GM12878 (cell line): ENCODE measurements around the gene HIKESHI. TPM values are rescaled to one million over a fixed set of nuclear protein-coding genes. Genes with fewer than 3 reads are reported as not detected.

ENCODE experiments used
- ATAC-seq: fragments of 200-7000 bp; cut with Tn5 transposase; 3 replicates; pipeline ENCODE4 v1.9.1; 2020; ENCODE audit warnings: mild to moderate bottlenecking, moderate library complexity
- BruUV-seq: library from RNA; stranded (reverse); fragments of 400-500 nt; replicated peaks from 2 replicates; lab custom pipeline; 2021; lab: Mats Ljungman, UMichigan
- CTCF ChIA-PET: fragments of 300-600 bp; sonication (Branson Sonifier 250); formaldehyde crosslinking; extraction: SDS; loops from one replicate; lab custom pipeline; 2021; ENCODE audit warnings: inconsistent platforms; lab: Yijun Ruan, JAX
- POLR2A ChIA-PET: fragments of 350-600 bp; formaldehyde crosslinking; extraction: SDS; loops from one replicate; lab custom pipeline; 2021; ENCODE audit warnings: inconsistent platforms; lab: Charles Lee
- RAD21 ChIA-PET: fragments of 300-600 bp; sonication (Branson Sonifier 250); formaldehyde crosslinking; loops from one replicate; lab custom pipeline; 2023; ENCODE audit warnings: antibody characterized with exemption; ENCODE audit not compliant: unreplicated experiment; lab: Charles Lee
- SMC1A ChIA-PET: fragments of 300-600 bp; sonication (Branson Sonifier 250); formaldehyde crosslinking; loops from one replicate; lab custom pipeline; 2023; ENCODE audit not compliant: unreplicated experiment, uncharacterized antibody; lab: Charles Lee
- DNase-seq: peaks from one replicate; pipeline ENCODE4 v3.0.0-alpha.2; 2011; ENCODE audit warnings: low read depth, low spot score
- FAIRE-seq: peaks from 3 replicates; lab custom pipeline; 2011; peaks lifted over from hg19 to GRCh38; lab: Jason Lieb, UNC
- H2AFZ ChIP-seq: 2 replicates; pipeline ENCODE4 v1.6.0; 2011; ENCODE audit warnings: low read depth, low read length, control low read depth; ENCODE audit not compliant: control insufficient read depth
- H3K27ac ChIP-seq: 2 replicates; pipeline ENCODE4 v1.5.1; 2011; ENCODE audit warnings: control low read depth; ENCODE audit not compliant: control insufficient read depth, insufficient read depth
- H3K27me3 ChIP-seq, 2 experiments: replicated peaks in 1 of 2; 2 replicates each; pipeline versions ENCODE4 v1.6.0 to v1.6.1; 2011; ENCODE audit warnings: low read length in 1 of 2; ENCODE audit not compliant: control insufficient read depth in 2 of 2, insufficient read depth in 2 of 2
- H3K36me3 ChIP-seq, 2 experiments: 2 replicates each; pipeline ENCODE4 v1.5.1; 2011; ENCODE audit warnings: low read length in 1 of 2; ENCODE audit not compliant: control insufficient read depth in 2 of 2, insufficient read depth in 2 of 2
- H3K4me1 ChIP-seq: 2 replicates; pipeline ENCODE4 v1.6.1; 2011; ENCODE audit warnings: mild to moderate bottlenecking, low read length, moderate library complexity, mixed read lengths; ENCODE audit not compliant: control insufficient read depth, insufficient read depth
- H3K4me2 ChIP-seq: 2 replicates; pipeline ENCODE4 v1.6.0; 2011; ENCODE audit warnings: control low read depth; ENCODE audit not compliant: control insufficient read depth, insufficient read depth
- H3K4me3 ChIP-seq: fragments of 200-600 bp; sonication (generic); 2 replicates; pipeline ENCODE4 v1.5.1; 2016
- H3K79me2 ChIP-seq: 2 replicates; pipeline ENCODE4 v1.6.0; 2011; ENCODE audit warnings: low read length; ENCODE audit not compliant: control insufficient read depth, insufficient read depth
- H3K9ac ChIP-seq: 2 replicates; pipeline ENCODE4 v1.8.0; 2011; ENCODE audit warnings: low read length, control low read depth, mixed read lengths; ENCODE audit not compliant: control insufficient read depth, insufficient read depth
- H3K9me3 ChIP-seq: replicated peaks from 3 replicates; pipeline ENCODE4 v1.5.1; 2011; ENCODE audit warnings: mild to moderate bottlenecking, low read length; ENCODE audit not compliant: control insufficient read depth, insufficient read depth
- H4K20me1 ChIP-seq: 2 replicates; pipeline ENCODE4 v1.6.0; 2011; ENCODE audit not compliant: control insufficient read depth, insufficient read depth
- CBFB ChIP-seq: IDR thresholded peaks from 2 replicates; pipeline ENCODE4 v1.6.1; 2016; ENCODE audit warnings: antibody characterized with exemption, low read depth
- CHD4 ChIP-seq: fragments of 200-600 bp; sonication (generic); IDR thresholded peaks from 2 replicates; pipeline ENCODE4 v1.6.1; 2016; ENCODE audit warnings: mild to moderate bottlenecking
- CREB1 ChIP-seq: IDR thresholded peaks from 2 replicates; pipeline ENCODE4 v1.6.1; 2012; ENCODE audit warnings: low read depth, mild to moderate bottlenecking, inconsistent platforms
- DPF2 ChIP-seq: fragments of 450-650 bp; IDR thresholded peaks from 2 replicates; pipeline ENCODE4 v1.6.1; 2017; ENCODE audit warnings: mild to moderate bottlenecking
- NR2C2 ChIP-seq: IDR thresholded peaks from 2 replicates; pipeline ENCODE4 v1.6.1; 2011; ENCODE audit warnings: borderline replicate concordance, low read depth; ENCODE audit not compliant: control insufficient read depth, insufficient read length
- RAD21 ChIP-seq: IDR thresholded peaks from 2 replicates; pipeline ENCODE4 v1.6.1; 2011; ENCODE audit warnings: mild to moderate bottlenecking, low read depth, low read length, moderate library complexity; ENCODE audit not compliant: insufficient read depth
- RCOR1 ChIP-seq: conservative IDR thresholded peaks from 2 replicates; pipeline ENCODE4 v1.6.1; 2012; ENCODE audit warnings: low read depth, low read length, improper control_type of control experiment
- RELA ChIP-seq: fragments of 450-650 bp; IDR thresholded peaks from 2 replicates; pipeline ENCODE4 v1.8.0; 2014; ENCODE audit warnings: borderline replicate concordance; ENCODE audit not compliant: partially characterized antibody
- SUPT20H ChIP-seq: IDR thresholded peaks from 2 replicates; pipeline ENCODE4 v1.6.1; 2011; ENCODE audit warnings: low read depth, mild to moderate bottlenecking, low read length, moderate library complexity, borderline replicate concordance; ENCODE audit not compliant: control insufficient read depth
- TARDBP ChIP-seq: IDR thresholded peaks from 2 replicates; pipeline ENCODE4 v1.6.1; 2016; ENCODE audit warnings: borderline replicate concordance
- TBL1XR1 ChIP-seq: IDR thresholded peaks from 2 replicates; pipeline ENCODE4 v1.6.1; 2012; ENCODE audit warnings: low read depth, low read length, improper control_type of control experiment
- YY1 ChIP-seq: IDR thresholded peaks from 2 replicates; pipeline ENCODE4 v1.6.1; 2011; ENCODE audit warnings: low read depth, mild to moderate bottlenecking, low read length
- ZNF217 ChIP-seq: fragments of 450-650 bp; IDR thresholded peaks from 2 replicates; pipeline ENCODE4 v1.6.1; 2017; ENCODE audit warnings: antibody characterized with exemption, mild to moderate bottlenecking
- WGBS: methylation state at CpG from one replicate; pipeline ENCODE4 v1.1.6; 2016; ENCODE audit warnings: low lambda C conversion rate; ENCODE audit not compliant: insufficient replicate concordance, insufficient coverage; ENCODE audit errors: missing lambda C conversion rate; 5-methylcytosine and 5-hydroxymethylcytosine counted together
- in situ Hi-C: fragments of 300-500 bp; cut with MboI; formaldehyde crosslinking; loops from 9 replicates; pipeline ENCODE4 v1.14.3; 2018; ENCODE audit warnings: mixed read lengths
- intact Hi-C: fragments of 100-400 bp; cut with micrococcal nuclease; formaldehyde crosslinking; loops from one replicate; pipeline ENCODE4 v1.14.2; 2022; ENCODE audit not compliant: unreplicated experiment
- polyA plus RNA-seq, 11 experiments: library from polyadenylated mRNA; depleted of rRNA in 4 of 11; unstranded in 6 of 11; stranded (reverse) in 5 of 11; fragments of >200 nt; fragmentation: Nextera tagmentation in 4 of 11; fragmentation: Illumina TruSeq in 1 of 11; extraction: Ambion mirVana in 4 of 11; extraction: Trizol in 1 of 11; gene quantifications; 1 replicate in 1 of 11; 2 replicates in 10 of 11; pipeline versions ENCODE4 v1.2.1 to v1.2.3, GENCODE V29; 2011 to 2016; ENCODE audit warnings: inconsistent platforms in 2 of 11, missing spikeins in 2 of 11, low read depth in 1 of 11
- total RNA-seq, 4 experiments: library from RNA; depleted of rRNA in 3 of 4; stranded (reverse); fragments of >200 nt in 3 of 4; fragmentation: Illumina TruSeq in 1 of 4; extraction: Trizol in 1 of 4; gene quantifications; 2 replicates each; pipeline versions ENCODE4 v1.2.1 to v1.2.3, GENCODE V29; 2013 to 2021
- TF ChIP-seq, protein P1 (sequence below): fragments of 450-650 bp; IDR thresholded peaks from 2 replicates; pipeline ENCODE4 v1.6.1; 2016; ENCODE audit warnings: mild to moderate bottlenecking, moderate library complexity, borderline replicate concordance
- TF ChIP-seq, protein P2 (sequence below): fragments of 450-650 bp; IDR thresholded peaks from 2 replicates; pipeline ENCODE4 v1.6.1; 2017; ENCODE audit warnings: mild to moderate bottlenecking
- TF ChIP-seq, protein P3 (sequence below): IDR thresholded peaks from 2 replicates; pipeline ENCODE4 v1.6.1; 2011; ENCODE audit warnings: mild to moderate bottlenecking, low read depth, low read length, moderate library complexity; ENCODE audit not compliant: insufficient replicate concordance
- TF ChIP-seq, protein P4 (sequence below): IDR thresholded peaks from 2 replicates; pipeline ENCODE4 v1.6.1; 2012; ENCODE audit warnings: low read depth, low read length, improper control_type of control experiment

Gene HIKESHI
- total and polyA plus RNA-seq, 10 of the 15 experiments (the other 5 are each of a cell fraction or from before 2014, with no cell fraction given), result 42.3 to 228 (median 85.7) TPM

DNA sequence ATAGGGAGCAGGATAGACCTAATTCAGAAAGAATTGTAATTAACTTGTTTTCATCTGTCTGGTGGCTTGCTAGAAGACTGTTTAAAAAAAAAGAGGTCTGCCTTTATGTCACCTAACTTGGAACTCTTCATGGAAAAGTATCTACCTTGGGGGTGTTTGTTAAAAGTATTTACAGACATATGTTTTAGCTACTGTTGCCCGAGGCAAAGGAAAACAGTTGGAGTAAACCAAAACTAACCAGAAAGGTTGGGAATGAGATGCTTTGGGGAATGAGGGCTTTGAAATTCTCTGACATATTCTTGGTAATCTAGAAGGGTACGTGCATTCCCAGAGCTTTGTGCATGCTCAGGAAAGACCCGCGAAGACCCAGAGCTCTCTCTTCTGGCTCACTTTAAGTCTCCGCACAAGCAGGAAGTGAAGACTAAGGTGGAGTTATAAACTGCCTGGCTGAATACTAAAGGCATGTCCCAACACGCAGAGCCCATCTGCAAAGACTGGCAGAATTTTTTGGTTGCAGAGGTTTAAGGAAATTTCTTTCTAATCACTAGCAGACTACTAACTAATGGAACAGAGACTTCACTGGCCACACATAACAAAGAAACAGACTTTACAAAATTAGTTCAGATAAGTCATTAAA, 33.2 kb downstream of the HIKESHI start:
- ATAC-seq (no peak), DNase-seq (no peak), FAIRE-seq (no peak)
- Histone ChIP-seq H3K4me1 (no peaks in the 10 kb centered on the region), H3K4me2 (no peak overlapping the region), H4K20me1 (no peaks in the 10 kb centered on the region), H3K27me3 (no peaks in the 10 kb centered on the region), H3K79me2 (no peaks in the 10 kb centered on the region), H3K9me3 (no peaks in the 10 kb centered on the region; the same call in 1 of the 3 replicates), H3K27ac (peak overlapping the region; percentile 33; the same call in 1 of the 2 replicates), H2AFZ (no peak overlapping the region), H3K9ac (no peak overlapping the region), H3K36me3 (peaks cover 0 to 6% of the 10 kb centered on the region in 2 experiments; a peak in 3 of 4 replicates), H3K4me3 (no peak overlapping the region)
- CTCF ChIA-PET, result interaction anchor here (0.8 kb wide), 1 partner anchor 26 kb away, joined by 3 read pairs; no protein-coding TSS in a partner anchor
- intact Hi-C loops, result no loop called here
- SMC1A ChIA-PET, result interaction anchor here (1.4 to 2.2 kb wide), 3 partner anchors 10 to 33 kb away, joined by 4 to 9 read pairs (median 5); partner anchors contain the start of gene HIKESHI
- 98% methylated on average over 6 of the region's 6 CpGs for whole genome bisulfite sequencing
- BruUV-seq, result no TSS peak
- TF ChIP-seq CBFB, result no peak
- no peak for TF ChIP-seq RELA
- TF ChIP-seq CREB1, result no peak
- TF ChIP-seq, protein P1, sequence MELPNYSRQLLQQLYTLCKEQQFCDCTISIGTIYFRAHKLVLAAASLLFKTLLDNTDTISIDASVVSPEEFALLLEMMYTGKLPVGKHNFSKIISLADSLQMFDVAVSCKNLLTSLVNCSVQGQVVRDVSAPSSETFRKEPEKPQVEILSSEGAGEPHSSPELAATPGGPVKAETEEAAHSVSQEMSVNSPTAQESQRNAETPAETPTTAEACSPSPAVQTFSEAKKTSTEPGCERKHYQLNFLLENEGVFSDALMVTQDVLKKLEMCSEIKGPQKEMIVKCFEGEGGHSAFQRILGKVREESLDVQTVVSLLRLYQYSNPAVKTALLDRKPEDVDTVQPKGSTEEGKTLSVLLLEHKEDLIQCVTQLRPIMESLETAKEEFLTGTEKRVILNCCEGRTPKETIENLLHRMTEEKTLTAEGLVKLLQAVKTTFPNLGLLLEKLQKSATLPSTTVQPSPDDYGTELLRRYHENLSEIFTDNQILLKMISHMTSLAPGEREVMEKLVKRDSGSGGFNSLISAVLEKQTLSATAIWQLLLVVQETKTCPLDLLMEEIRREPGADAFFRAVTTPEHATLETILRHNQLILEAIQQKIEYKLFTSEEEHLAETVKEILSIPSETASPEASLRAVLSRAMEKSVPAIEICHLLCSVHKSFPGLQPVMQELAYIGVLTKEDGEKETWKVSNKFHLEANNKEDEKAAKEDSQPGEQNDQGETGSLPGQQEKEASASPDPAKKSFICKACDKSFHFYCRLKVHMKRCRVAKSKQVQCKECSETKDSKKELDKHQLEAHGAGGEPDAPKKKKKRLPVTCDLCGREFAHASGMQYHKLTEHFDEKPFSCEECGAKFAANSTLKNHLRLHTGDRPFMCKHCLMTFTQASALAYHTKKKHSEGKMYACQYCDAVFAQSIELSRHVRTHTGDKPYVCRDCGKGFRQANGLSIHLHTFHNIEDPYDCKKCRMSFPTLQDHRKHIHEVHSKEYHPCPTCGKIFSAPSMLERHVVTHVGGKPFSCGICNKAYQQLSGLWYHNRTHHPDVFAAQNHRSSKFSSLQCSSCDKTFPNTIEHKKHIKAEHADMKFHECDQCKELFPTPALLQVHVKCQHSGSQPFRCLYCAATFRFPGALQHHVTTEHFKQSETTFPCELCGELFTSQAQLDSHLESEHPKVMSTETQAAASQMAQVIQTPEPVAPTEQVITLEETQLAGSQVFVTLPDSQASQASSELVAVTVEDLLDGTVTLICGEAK, result no peak
- no peak for TF ChIP-seq RAD21
- no peak for TF ChIP-seq DPF2
- TF ChIP-seq, protein P2, sequence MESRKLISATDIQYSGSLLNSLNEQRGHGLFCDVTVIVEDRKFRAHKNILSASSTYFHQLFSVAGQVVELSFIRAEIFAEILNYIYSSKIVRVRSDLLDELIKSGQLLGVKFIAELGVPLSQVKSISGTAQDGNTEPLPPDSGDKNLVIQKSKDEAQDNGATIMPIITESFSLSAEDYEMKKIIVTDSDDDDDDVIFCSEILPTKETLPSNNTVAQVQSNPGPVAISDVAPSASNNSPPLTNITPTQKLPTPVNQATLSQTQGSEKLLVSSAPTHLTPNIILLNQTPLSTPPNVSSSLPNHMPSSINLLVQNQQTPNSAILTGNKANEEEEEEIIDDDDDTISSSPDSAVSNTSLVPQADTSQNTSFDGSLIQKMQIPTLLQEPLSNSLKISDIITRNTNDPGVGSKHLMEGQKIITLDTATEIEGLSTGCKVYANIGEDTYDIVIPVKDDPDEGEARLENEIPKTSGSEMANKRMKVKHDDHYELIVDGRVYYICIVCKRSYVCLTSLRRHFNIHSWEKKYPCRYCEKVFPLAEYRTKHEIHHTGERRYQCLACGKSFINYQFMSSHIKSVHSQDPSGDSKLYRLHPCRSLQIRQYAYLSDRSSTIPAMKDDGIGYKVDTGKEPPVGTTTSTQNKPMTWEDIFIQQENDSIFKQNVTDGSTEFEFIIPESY, result no peak
- no peak for TF ChIP-seq CHD4
- TF ChIP-seq RCOR1, result no peak
- TF ChIP-seq TARDBP, result no peak
- TF ChIP-seq SUPT20H, result no peak
- TF ChIP-seq, protein P3, sequence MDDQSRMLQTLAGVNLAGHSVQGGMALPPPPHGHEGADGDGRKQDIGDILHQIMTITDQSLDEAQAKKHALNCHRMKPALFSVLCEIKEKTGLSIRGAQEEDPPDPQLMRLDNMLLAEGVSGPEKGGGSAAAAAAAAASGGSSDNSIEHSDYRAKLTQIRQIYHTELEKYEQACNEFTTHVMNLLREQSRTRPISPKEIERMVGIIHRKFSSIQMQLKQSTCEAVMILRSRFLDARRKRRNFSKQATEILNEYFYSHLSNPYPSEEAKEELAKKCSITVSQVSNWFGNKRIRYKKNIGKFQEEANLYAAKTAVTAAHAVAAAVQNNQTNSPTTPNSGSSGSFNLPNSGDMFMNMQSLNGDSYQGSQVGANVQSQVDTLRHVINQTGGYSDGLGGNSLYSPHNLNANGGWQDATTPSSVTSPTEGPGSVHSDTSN, result no peak
- TF ChIP-seq ZNF217, result no peak
- TF ChIP-seq NR2C2, result no peak
- TF ChIP-seq, protein P4, sequence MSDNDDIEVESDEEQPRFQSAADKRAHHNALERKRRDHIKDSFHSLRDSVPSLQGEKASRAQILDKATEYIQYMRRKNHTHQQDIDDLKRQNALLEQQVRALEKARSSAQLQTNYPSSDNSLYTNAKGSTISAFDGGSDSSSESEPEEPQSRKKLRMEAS, result no peak
- no peak for TF ChIP-seq TBL1XR1
- TF ChIP-seq YY1, result no peak
- RAD21 ChIA-PET, result no interaction called here
- POLR2A ChIA-PET, result interaction anchor here (0.6 kb wide), 1 partner anchor 18 kb away, joined by 5 read pairs; no protein-coding TSS in a partner anchor
- in situ Hi-C loops, result no loop called here
